HEK293 (cell line): ENCODE measurements around the gene GPR4.
A peak's percentile ranks its signal among the peaks of the same experiment; 100 is the strongest.

Experiments
- CTCF ChIA-PET: fragments of 350-600 bp; formaldehyde crosslinking; extraction: SDS; loops from one replicate; lab custom pipeline; 2021; ENCODE audit warnings: antibody characterized with exemption; lab: Yijun Ruan, JAX
- POLR2A ChIA-PET: fragments of 300-600 bp; formaldehyde crosslinking; extraction: SDS; loops from one replicate; lab custom pipeline; 2020; ENCODE audit warnings: antibody characterized with exemption, inconsistent platforms; lab: Yijun Ruan, JAX
- H3K27ac ChIP-seq: fragments of 200-500 bp; sonication (Bioruptor generic); 2 replicates; pipeline ENCODE4 v1.5.1; 2014; ENCODE audit warnings: low read depth, low read length, control low read depth, inconsistent platforms; ENCODE audit errors: extremely low read depth
- H3K36me3 ChIP-seq, 2 experiments: fragments of 200-500 bp in 1 of 2; sonication (Bioruptor generic) in 1 of 2; 1 replicate in 1 of 2; 2 replicates in 1 of 2; pipeline ENCODE4 v1.5.1; 2014 to 2017; ENCODE audit warnings: inconsistent platforms in 2 of 2, low read length in 2 of 2; ENCODE audit not compliant: control insufficient read depth in 2 of 2, insufficient read depth in 1 of 2
- H3K4me1 ChIP-seq: fragments of 200-500 bp; sonication (Bioruptor generic); 2 replicates; pipeline ENCODE4 v1.5.1; 2014; ENCODE audit warnings: mild to moderate bottlenecking, low read length, inconsistent platforms; ENCODE audit not compliant: control insufficient read depth, insufficient read depth
- H3K4me3 ChIP-seq: 2 replicates; pipeline ENCODE4 v1.5.1; 2011; ENCODE audit warnings: low read depth, mild to moderate bottlenecking, control low read depth, low read length, moderate library complexity
- H3K9me3 ChIP-seq: fragments of 200-500 bp; sonication (Bioruptor generic); 2 replicates; pipeline ENCODE4 v1.5.1; 2014; ENCODE audit warnings: low read depth, low read length, inconsistent platforms; ENCODE audit not compliant: control insufficient read depth, insufficient read depth
- BCL11B ChIP-seq: fragments of 450-650 bp; formaldehyde crosslinking; IDR thresholded peaks from 2 replicates; pipeline ENCODE4 v1.5.1; 2016; ENCODE audit warnings: low read depth, missing biosample characterization, missing genetic modification characterization
- KLF10 ChIP-seq: fragments of 450-650 bp; IDR thresholded peaks from 2 replicates; pipeline ENCODE4 v1.5.1; 2018; ENCODE audit warnings: missing biosample characterization, mild to moderate bottlenecking, missing genetic modification characterization
- KLF17 ChIP-seq: fragments of 450-650 bp; formaldehyde crosslinking; IDR thresholded peaks from 2 replicates; pipeline ENCODE4 v1.5.1; 2016; ENCODE audit warnings: missing biosample characterization, missing genetic modification characterization
- SP7 ChIP-seq: fragments of 450-650 bp; formaldehyde crosslinking; IDR thresholded peaks from 2 replicates; pipeline ENCODE4 v1.5.1; 2016; ENCODE audit warnings: missing biosample characterization, missing genetic modification characterization
- WT1 ChIP-seq: fragments of 450-650 bp; formaldehyde crosslinking; IDR thresholded peaks from 2 replicates; pipeline ENCODE4 v1.5.1; 2016; ENCODE audit warnings: missing biosample characterization, missing genetic modification characterization
- ZBTB1 ChIP-seq: fragments of 450-650 bp; formaldehyde crosslinking; IDR thresholded peaks from 2 replicates; pipeline ENCODE4 v1.5.1; 2016; ENCODE audit warnings: missing biosample characterization, missing genetic modification characterization
- ZBTB10 ChIP-seq: fragments of 450-650 bp; formaldehyde crosslinking; IDR thresholded peaks from 2 replicates; pipeline ENCODE4 v1.5.1; 2016; ENCODE audit warnings: missing biosample characterization, missing genetic modification characterization
- ZBTB17 ChIP-seq: fragments of 450-650 bp; formaldehyde crosslinking; IDR thresholded peaks from 2 replicates; pipeline ENCODE4 v1.5.1; 2016; ENCODE audit warnings: missing biosample characterization, missing genetic modification characterization
- ZFP37 ChIP-seq: fragments of 450-650 bp; formaldehyde crosslinking; IDR thresholded peaks from 2 replicates; pipeline ENCODE4 v1.5.1; 2016; ENCODE audit warnings: missing biosample characterization, missing genetic modification characterization
- ZFP69B ChIP-seq: fragments of 450-650 bp; formaldehyde crosslinking; IDR thresholded peaks from 2 replicates; pipeline ENCODE4 v1.5.1; 2016; ENCODE audit warnings: missing biosample characterization, missing genetic modification characterization
- ZNF157 ChIP-seq: fragments of 450-650 bp; formaldehyde crosslinking; IDR thresholded peaks from 2 replicates; pipeline ENCODE4 v1.5.1; 2016; ENCODE audit warnings: missing biosample characterization, missing genetic modification characterization
- ZNF169 ChIP-seq: fragments of 450-650 bp; formaldehyde crosslinking; IDR thresholded peaks from 2 replicates; pipeline ENCODE4 v1.5.1; 2016; ENCODE audit warnings: missing biosample characterization, missing genetic modification characterization
- ZNF302 ChIP-seq: fragments of 450-650 bp; formaldehyde crosslinking; IDR thresholded peaks from 2 replicates; pipeline ENCODE4 v1.5.1; 2016; ENCODE audit warnings: missing biosample characterization, missing genetic modification characterization, low read depth
- ZNF362 ChIP-seq: fragments of 450-650 bp; formaldehyde crosslinking; IDR thresholded peaks from 2 replicates; pipeline ENCODE4 v1.5.1; 2016; ENCODE audit warnings: missing biosample characterization, missing genetic modification characterization
- ZNF366 ChIP-seq: fragments of 450-650 bp; formaldehyde crosslinking; conservative IDR thresholded peaks from 2 replicates; pipeline ENCODE4 v1.5.1; 2016; ENCODE audit warnings: missing biosample characterization, missing genetic modification characterization
- ZNF391 ChIP-seq: fragments of 450-650 bp; formaldehyde crosslinking; IDR thresholded peaks from 2 replicates; pipeline ENCODE4 v1.5.1; 2016; ENCODE audit warnings: low read depth, missing biosample characterization, missing genetic modification characterization, borderline replicate concordance
- ZNF423 ChIP-seq: fragments of 450-650 bp; formaldehyde crosslinking; IDR thresholded peaks from 2 replicates; pipeline ENCODE4 v1.5.1; 2016; ENCODE audit warnings: missing biosample characterization, missing genetic modification characterization
- ZNF488 ChIP-seq: fragments of 450-650 bp; formaldehyde crosslinking; IDR thresholded peaks from 2 replicates; pipeline ENCODE4 v1.5.1; 2016; ENCODE audit warnings: missing biosample characterization, missing genetic modification characterization
- ZNF501 ChIP-seq: fragments of 450-650 bp; formaldehyde crosslinking; IDR thresholded peaks from 2 replicates; pipeline ENCODE4 v1.5.1; 2016; ENCODE audit warnings: missing biosample characterization, missing genetic modification characterization
- ZNF555 ChIP-seq: fragments of 450-650 bp; formaldehyde crosslinking; conservative IDR thresholded peaks from 2 replicates; pipeline ENCODE4 v1.5.1; 2017; ENCODE audit warnings: missing biosample characterization, mild to moderate bottlenecking, missing genetic modification characterization, inconsistent platforms
- ZNF621 ChIP-seq: fragments of 450-650 bp; formaldehyde crosslinking; IDR thresholded peaks from 2 replicates; pipeline ENCODE4 v1.5.1; 2017; ENCODE audit warnings: missing biosample characterization, missing genetic modification characterization
- ZNF624 ChIP-seq: fragments of 450-650 bp; formaldehyde crosslinking; IDR thresholded peaks from 2 replicates; pipeline ENCODE4 v1.5.1; 2017; ENCODE audit warnings: missing biosample characterization, missing genetic modification characterization
- ZNF660 ChIP-seq: fragments of 450-650 bp; IDR thresholded peaks from 2 replicates; pipeline ENCODE4 v1.5.1; 2018; ENCODE audit warnings: missing biosample characterization, mild to moderate bottlenecking, missing genetic modification characterization
- ZXDB ChIP-seq: fragments of 450-650 bp; formaldehyde crosslinking; IDR thresholded peaks from 2 replicates; pipeline ENCODE4 v1.5.1; 2016; ENCODE audit warnings: missing biosample characterization, missing genetic modification characterization
- TF ChIP-seq, protein P1 (sequence below): fragments of 450-650 bp; formaldehyde crosslinking; conservative IDR thresholded peaks from 2 replicates; pipeline ENCODE4 v1.5.1; 2016; ENCODE audit warnings: low read depth, missing biosample characterization, missing genetic modification characterization

GPR4 gene

DNA sequence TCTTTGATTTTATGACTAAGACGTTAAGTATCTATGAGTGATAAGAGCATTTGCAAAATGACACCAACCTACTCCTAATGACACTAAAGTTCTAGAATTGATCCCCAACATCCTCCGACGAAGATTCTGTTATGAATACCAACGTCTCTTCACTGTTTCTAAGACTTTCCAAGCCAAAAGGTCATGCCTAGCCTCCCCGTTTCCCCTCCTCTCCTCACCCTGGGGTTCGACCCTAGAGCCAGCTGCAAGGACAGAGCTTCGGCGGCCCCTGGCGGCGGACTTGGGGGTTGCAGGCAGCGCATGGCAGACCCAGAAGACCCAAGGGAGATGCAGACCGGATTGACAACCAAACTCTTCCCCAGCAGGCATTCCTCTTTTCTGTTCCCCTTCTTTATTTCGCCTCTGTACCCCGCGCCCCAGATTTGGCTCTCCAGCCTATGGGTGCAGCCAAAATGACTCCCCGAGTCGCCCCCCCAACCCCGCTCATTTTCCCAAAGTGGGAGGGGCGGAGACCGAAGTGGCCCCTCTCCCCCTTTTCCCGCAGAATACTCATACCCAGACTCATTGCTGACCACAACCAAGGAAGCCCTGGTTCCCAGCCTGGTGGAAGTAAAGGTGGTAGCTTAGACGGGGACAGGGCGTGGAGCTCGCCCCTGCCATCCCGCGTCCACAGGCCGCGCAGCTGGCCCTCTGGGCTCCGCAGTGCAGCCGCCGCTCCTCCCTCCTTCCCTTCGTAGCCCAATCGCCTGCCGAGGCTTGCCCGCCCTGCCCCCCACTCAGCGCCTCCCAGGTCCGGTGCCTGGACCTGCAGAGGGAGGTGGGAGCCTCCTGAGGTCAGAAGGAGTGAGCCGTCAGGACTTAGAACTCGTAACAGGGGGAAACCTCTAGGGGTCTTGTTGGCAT is 41.3 kb upstream of the GPR4 start:
- no peak overlapping the region for H3K27ac ChIP-seq
- POLR2A ChIA-PET, result interaction anchor here (0.5 to 1.2 kb wide), 4 partner anchors 27 to 64 kb away, joined by 3 to 5 read pairs (median 3); no protein-coding TSS in a partner anchor
- no peak overlapping the region for H3K4me3 ChIP-seq
- H3K36me3 ChIP-seq, result no peaks in the 10 kb centered on the region; a peak in 1 of 3 replicates
- CTCF ChIA-PET, result interaction anchor here (0.6 to 7.8 kb wide), 41 partner anchors 9 to 955 kb away, joined by 3 to 155 read pairs (median 6); partner anchors contain the start of genes GIPR, GPR4, OPA3 and QPCTL
- no peaks in the 10 kb centered on the region for H3K9me3 ChIP-seq
- H3K4me1 ChIP-seq, result peaks cover 12% of the 10 kb centered on the region
- 0 out of 2 replicates have a peak, but pooled peaks have one; percentile 11 for TF ChIP-seq WT1 (tag by site-specific recombination)
- TF ChIP-seq ZFP37 (tag by site-specific recombination), result peak; percentile 35; the same call in 1 of the 2 replicates
- peak; percentile 7; the same call in 1 of the 2 replicates for TF ChIP-seq SP7 (tag by site-specific recombination)
- no peak for TF ChIP-seq ZNF423 (tag by site-specific recombination)
- peak; percentile 46; the same call in 1 of the 2 replicates for TF ChIP-seq ZFP69B (tag by site-specific recombination)
- no peak for TF ChIP-seq ZNF302 (tag by site-specific recombination)
- TF ChIP-seq ZNF366 (tag by site-specific recombination), result peak; percentile 50
- 0 out of 2 replicates have a peak, but pooled peaks have one; percentile 24 for TF ChIP-seq KLF17 (tag by site-specific recombination)
- TF ChIP-seq ZNF621 (tag by site-specific recombination), result no peak
- no peak for TF ChIP-seq ZNF488 (tag by site-specific recombination)
- peak; percentile 48 for TF ChIP-seq KLF10
- peak; percentile 86 for TF ChIP-seq ZNF660
- TF ChIP-seq, protein P1, sequence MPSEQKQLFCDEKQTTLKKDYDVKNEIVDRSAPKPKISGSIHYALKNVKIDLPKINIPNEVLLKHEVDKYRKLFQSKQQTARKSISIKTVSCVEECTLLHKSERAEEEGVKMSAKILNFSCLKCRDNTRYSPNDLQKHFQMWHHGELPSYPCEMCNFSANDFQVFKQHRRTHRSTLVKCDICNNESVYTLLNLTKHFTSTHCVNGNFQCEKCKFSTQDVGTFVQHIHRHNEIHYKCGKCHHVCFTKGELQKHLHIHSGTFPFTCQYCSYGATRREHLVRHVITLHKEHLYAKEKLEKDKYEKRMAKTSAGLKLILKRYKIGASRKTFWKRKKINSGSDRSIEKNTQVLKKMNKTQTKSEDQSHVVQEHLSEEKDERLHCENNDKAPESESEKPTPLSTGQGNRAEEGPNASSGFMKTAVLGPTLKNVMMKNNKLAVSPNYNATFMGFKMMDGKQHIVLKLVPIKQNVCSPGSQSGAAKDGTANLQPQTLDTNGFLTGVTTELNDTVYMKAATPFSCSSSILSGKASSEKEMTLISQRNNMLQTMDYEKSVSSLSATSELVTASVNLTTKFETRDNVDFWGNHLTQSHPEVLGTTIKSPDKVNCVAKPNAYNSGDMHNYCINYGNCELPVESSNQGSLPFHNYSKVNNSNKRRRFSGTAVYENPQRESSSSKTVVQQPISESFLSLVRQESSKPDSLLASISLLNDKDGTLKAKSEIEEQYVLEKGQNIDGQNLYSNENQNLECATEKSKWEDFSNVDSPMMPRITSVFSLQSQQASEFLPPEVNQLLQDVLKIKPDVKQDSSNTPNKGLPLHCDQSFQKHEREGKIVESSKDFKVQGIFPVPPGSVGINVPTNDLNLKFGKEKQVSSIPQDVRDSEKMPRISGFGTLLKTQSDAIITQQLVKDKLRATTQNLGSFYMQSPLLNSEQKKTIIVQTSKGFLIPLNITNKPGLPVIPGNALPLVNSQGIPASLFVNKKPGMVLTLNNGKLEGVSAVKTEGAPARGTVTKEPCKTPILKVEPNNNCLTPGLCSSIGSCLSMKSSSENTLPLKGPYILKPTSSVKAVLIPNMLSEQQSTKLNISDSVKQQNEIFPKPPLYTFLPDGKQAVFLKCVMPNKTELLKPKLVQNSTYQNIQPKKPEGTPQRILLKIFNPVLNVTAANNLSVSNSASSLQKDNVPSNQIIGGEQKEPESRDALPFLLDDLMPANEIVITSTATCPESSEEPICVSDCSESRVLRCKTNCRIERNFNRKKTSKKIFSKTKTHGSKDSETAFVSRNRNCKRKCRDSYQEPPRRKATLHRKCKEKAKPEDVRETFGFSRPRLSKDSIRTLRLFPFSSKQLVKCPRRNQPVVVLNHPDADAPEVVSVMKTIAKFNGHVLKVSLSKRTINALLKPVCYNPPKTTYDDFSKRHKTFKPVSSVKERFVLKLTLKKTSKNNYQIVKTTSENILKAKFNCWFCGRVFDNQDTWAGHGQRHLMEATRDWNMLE (tag by site-specific recombination), result no peak
- no peak for TF ChIP-seq ZNF157 (tag by site-specific recombination)
- TF ChIP-seq ZBTB10 (tag by site-specific recombination), result peak; percentile 93
- TF ChIP-seq ZBTB1 (tag by site-specific recombination), result no peak
- no peak for TF ChIP-seq ZNF624 (tag by site-specific recombination)
- TF ChIP-seq ZNF501 (tag by site-specific recombination), result 0 out of 2 replicates have a peak, but pooled peaks have one; percentile 25
- TF ChIP-seq ZNF391 (tag by site-specific recombination), result peak; percentile 57; the same call in 1 of the 2 replicates
- TF ChIP-seq ZNF169, result no peak
- no peak for TF ChIP-seq ZNF555 (tag by site-specific recombination)
- peak; percentile 92 for TF ChIP-seq BCL11B (tag by site-specific recombination)
- TF ChIP-seq ZXDB (tag by site-specific recombination), result 0 out of 2 replicates have a peak, but pooled peaks have one; percentile 22
- peak; percentile 54 for TF ChIP-seq ZBTB17 (tag by site-specific recombination)
- TF ChIP-seq ZNF362 (tag by site-specific recombination), result peak; percentile 95; the same call in 1 of the 2 replicates
